ENCODE measurements around the gene RGS9. TPM values are rescaled to one million over a fixed set of nuclear protein-coding genes. Genes with fewer than 3 reads are reported as not detected.
A peak's percentile ranks its signal among the peaks of the same experiment; 100 is the strongest.

Gene RGS9
- total RNA-seq, 1 experiment from 2014 or later, result 1.8 TPM

DNA sequence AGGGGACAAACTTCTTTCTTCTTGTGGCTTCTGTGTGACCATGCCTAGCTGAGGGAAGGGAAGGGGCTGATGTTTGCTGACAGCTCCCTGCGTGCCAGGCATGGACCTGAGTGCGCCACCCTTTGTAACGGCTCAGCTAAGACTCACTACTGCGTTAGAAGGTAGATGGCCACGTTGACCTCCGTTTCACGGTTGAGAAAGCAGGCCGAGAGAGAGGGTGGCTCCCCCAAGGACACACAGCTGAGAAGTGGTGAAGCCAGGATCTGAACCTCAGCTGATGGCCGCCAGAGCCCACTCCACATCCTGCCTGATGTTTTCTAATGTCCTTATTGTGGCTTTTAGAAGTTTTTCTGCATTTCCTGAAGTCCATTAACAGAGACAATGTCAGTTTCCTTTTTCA lies 45.1 kb downstream of the RGS9 start:
- ChIA-PET CTCF (interaction anchor here (0.6 kb wide), 1 partner anchor 37 kb away, joined by 6 read pairs; no protein-coding TSS in a partner anchor), POLR2A (ENCODE audit: low non-redundant PET) (no interaction called here)
- DNase-seq (ENCODE audit: low spot score), result no peak
- no TSS peak for BruUV-seq (replicated peaks)
- H3K27ac ChIP-seq (ENCODE audit: low read depth, low read length, poor library complexity, severe bottlenecking), result no peak overlapping the region
- no peak overlapping the region for H3K4me3 ChIP-seq (ENCODE audit: low read depth, low read length, poor library complexity, severe bottlenecking)
- H3K36me3 ChIP-seq (ENCODE audit: insufficient read depth, low read length, poor library complexity, severe bottlenecking), result no peaks in the 10 kb centered on the region
- no peaks in the 10 kb centered on the region for H3K4me1 ChIP-seq (ENCODE audit: insufficient read depth, low read length, poor library complexity, severe bottlenecking)
- TF ChIP-seq EZH2 (IDR thresholded peaks at IDR 0.05; ENCODE audit: borderline replicate concordance, low read depth, low read length, poor library complexity, severe bottlenecking), result no peak
- no peak for TF ChIP-seq CTCF (conservative IDR thresholded peaks at IDR 0.05; ENCODE audit: low read depth, low read length)
- H3K9me3 ChIP-seq (ENCODE audit: low read depth, low read length, poor library complexity, severe bottlenecking), result no peaks in the 10 kb centered on the region
- no peaks in the 10 kb centered on the region for H3K27me3 ChIP-seq (replicated peaks; ENCODE audit: insufficient read depth, low read depth, low read length, poor library complexity)
- intact Hi-C loops (cut with micrococcal nuclease; ENCODE audit: unreplicated experiment), result no loop called here

GRCh38 chr17:65183736-65184135 lies 46.6 kb downstream of the RGS9 start:
- ChIA-PET POLR2A (ENCODE audit: low non-redundant PET) (no interaction called here), CTCF (no interaction called here)
- no peak overlapping the region for H3K4me3 ChIP-seq (ENCODE audit: low read depth, low read length, poor library complexity, severe bottlenecking)
- no peaks in the 10 kb centered on the region for H3K9me3 ChIP-seq (ENCODE audit: low read depth, low read length, poor library complexity, severe bottlenecking)
- H3K4me1 ChIP-seq (ENCODE audit: insufficient read depth, low read length, poor library complexity, severe bottlenecking), result no peaks in the 10 kb centered on the region
- intact Hi-C loops (cut with micrococcal nuclease; ENCODE audit: unreplicated experiment), result no loop called here
- TF ChIP-seq CTCF (conservative IDR thresholded peaks at IDR 0.05; ENCODE audit: low read depth, low read length) (no peak), EZH2 (IDR thresholded peaks at IDR 0.05; ENCODE audit: borderline replicate concordance, low read depth, low read length, poor library complexity, severe bottlenecking) (no peak)
- BruUV-seq (replicated peaks), result no TSS peak
- H3K27me3 ChIP-seq (replicated peaks; ENCODE audit: insufficient read depth, low read depth, low read length, poor library complexity), result no peaks in the 10 kb centered on the region
- DNase-seq (ENCODE audit: low spot score), result peak; percentile 53
- H3K36me3 ChIP-seq (ENCODE audit: insufficient read depth, low read length, poor library complexity, severe bottlenecking), result no peaks in the 10 kb centered on the region
- no peak overlapping the region for H3K27ac ChIP-seq (ENCODE audit: low read depth, low read length, poor library complexity, severe bottlenecking)

DNA sequence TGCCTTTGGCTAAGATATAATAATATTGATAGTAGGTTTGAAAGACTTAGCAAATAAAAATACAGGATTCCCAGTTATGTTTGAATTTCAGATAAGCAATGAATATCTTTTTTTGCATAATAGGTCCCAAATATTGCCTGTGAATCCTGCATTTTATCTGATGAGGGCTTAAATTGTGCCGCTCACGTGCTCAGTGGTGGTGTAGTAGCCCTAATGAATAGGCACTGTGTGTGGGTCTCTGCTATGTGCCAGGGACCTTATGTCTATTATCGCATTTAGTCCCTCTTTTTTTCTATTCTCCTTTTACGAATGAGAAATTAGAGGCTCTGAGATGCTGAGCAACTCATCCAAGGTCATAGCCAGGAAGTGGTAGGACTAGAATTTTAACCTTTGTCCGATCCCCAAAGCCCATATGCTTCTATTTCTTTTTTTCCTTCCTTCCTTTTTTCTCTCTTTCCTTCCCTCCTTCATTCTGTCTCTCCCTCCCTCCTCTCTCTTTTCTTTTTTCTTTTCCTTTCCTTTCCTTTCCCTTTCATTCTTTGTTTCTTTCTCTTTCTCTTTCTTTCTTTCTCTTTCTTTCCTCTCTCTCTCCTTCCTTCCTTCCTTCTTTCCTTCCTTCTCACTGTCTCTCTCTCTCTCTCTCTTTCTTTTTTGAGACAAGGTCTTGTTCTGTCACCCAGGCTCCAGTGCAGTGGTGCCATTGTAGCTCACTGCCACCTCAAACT lies 47.2 kb downstream of the RGS9 start:
- ChIA-PET POLR2A (ENCODE audit: low non-redundant PET) (no interaction called here), CTCF (no interaction called here)
- Histone ChIP-seq H3K36me3 (ENCODE audit: insufficient read depth, low read length, poor library complexity, severe bottlenecking) (no peaks in the 10 kb centered on the region), H3K9me3 (ENCODE audit: low read depth, low read length, poor library complexity, severe bottlenecking) (no peaks in the 10 kb centered on the region), H3K27ac (ENCODE audit: low read depth, low read length, poor library complexity, severe bottlenecking) (no peak overlapping the region), H3K27me3 (replicated peaks; ENCODE audit: insufficient read depth, low read depth, low read length, poor library complexity) (no peaks in the 10 kb centered on the region), H3K4me1 (ENCODE audit: insufficient read depth, low read length, poor library complexity, severe bottlenecking) (no peaks in the 10 kb centered on the region), H3K4me3 (ENCODE audit: low read depth, low read length, poor library complexity, severe bottlenecking) (no peak overlapping the region)
- no TSS peak for BruUV-seq (replicated peaks)
- intact Hi-C loops (cut with micrococcal nuclease; ENCODE audit: unreplicated experiment), result no loop called here
- no peak for DNase-seq (ENCODE audit: low spot score)
- TF ChIP-seq EZH2 (IDR thresholded peaks at IDR 0.05; ENCODE audit: borderline replicate concordance, low read depth, low read length, poor library complexity, severe bottlenecking), result no peak
- TF ChIP-seq CTCF (conservative IDR thresholded peaks at IDR 0.05; ENCODE audit: low read depth, low read length), result no peak
